Esophagus squamous epithelium (tissue), 4 donors: ENCODE results near the gene NTNG2.

Source experiments
- POLR2A ChIP-seq, 4 donors: fragments of 450-650 bp; IDR thresholded peaks; one replicate each; pipeline ENCODE4 v1.6.1; 2017; ENCODE audit warnings: antibody characterized with exemption in 4 of 4, mild to moderate bottlenecking in 4 of 4, moderate library complexity in 3 of 4
- TF ChIP-seq, protein P1 (sequence below), 6 experiments: fragments of 450-650 bp in 4 of 6; fragments of 200-600 bp in 2 of 6; sonication (generic) in 2 of 6; IDR thresholded peaks; one replicate each; pipeline ENCODE4 v1.5.1; 2016 to 2019; ENCODE audit warnings: antibody characterized with exemption in 6 of 6, mild to moderate bottlenecking in 4 of 6, moderate library complexity in 4 of 6

DNA sequence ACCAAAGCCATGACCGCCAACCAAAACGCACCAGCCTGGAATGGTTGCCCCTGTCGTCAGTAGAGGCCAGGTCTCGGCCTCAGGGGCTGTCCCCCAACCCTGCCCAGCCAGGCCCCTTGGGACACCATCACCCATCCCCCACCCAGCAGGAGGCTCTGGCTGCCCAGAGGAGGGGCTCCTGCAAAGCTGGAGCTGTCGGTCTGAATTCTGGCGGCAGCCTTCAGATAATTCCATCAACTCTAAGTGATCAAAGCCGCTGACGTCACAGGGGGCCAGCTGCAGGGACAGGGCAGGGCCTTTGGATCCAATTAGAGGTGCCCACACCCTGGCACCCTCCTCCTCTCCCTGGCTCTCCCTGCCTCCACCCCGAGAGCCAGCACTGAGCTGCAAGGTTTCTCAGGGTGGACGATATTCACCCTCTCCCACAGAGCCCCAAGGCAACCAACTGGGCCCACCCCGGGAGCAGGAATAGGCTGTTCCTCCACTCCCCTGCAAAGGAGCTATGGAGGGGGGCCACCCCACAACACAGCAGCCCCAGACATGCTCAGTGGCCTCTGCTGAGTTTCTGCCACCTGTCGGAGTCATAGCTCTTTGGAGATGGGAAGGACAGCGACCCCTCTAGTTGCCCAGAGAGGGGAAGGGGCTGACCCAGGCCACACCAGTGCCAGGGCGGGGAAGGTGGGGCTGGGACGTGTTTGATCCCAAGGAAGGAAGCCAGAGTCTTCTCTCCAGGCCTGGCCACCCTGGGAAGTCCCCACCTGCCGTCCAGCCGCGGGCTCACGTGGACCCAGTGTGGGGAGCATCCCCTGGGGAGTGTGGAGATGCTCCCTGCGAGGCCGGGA is 78.4 kb downstream of the NTNG2 start:
- TF ChIP-seq POLR2A (IDR thresholded peaks at IDR 0.05), result no peak
- TF ChIP-seq, protein P1, sequence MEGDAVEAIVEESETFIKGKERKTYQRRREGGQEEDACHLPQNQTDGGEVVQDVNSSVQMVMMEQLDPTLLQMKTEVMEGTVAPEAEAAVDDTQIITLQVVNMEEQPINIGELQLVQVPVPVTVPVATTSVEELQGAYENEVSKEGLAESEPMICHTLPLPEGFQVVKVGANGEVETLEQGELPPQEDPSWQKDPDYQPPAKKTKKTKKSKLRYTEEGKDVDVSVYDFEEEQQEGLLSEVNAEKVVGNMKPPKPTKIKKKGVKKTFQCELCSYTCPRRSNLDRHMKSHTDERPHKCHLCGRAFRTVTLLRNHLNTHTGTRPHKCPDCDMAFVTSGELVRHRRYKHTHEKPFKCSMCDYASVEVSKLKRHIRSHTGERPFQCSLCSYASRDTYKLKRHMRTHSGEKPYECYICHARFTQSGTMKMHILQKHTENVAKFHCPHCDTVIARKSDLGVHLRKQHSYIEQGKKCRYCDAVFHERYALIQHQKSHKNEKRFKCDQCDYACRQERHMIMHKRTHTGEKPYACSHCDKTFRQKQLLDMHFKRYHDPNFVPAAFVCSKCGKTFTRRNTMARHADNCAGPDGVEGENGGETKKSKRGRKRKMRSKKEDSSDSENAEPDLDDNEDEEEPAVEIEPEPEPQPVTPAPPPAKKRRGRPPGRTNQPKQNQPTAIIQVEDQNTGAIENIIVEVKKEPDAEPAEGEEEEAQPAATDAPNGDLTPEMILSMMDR (IDR thresholded peaks at IDR 0.05), result no peak
